Trophoblast cell (in vitro differentiated cells and primary cell): ENCODE results near the gene GAS2L2.

Source experiments
- DNase-seq, 2 donors: peaks; one replicate each; pipeline ENCODE4 v3.0.0-alpha.2; 2016
- H2AFZ ChIP-seq: 2 replicates; pipeline ENCODE4 v1.6.1; 2013; ENCODE audit warnings: low read length, moderate library complexity, mild to moderate bottlenecking; ENCODE audit not compliant: insufficient read depth, poor library complexity
- H2AK5ac ChIP-seq: 2 replicates; pipeline ENCODE4 v1.6.1; 2013; ENCODE audit warnings: mild to moderate bottlenecking, low read length
- H2BK120ac ChIP-seq: 2 replicates; pipeline ENCODE4 v1.6.1; 2013; ENCODE audit warnings: low read length, mild to moderate bottlenecking, moderate library complexity; ENCODE audit not compliant: insufficient read depth, poor library complexity
- H2BK12ac ChIP-seq: 2 replicates; pipeline ENCODE4 v1.6.1; 2013; ENCODE audit warnings: mild to moderate bottlenecking, low read length, moderate library complexity
- H2BK5ac ChIP-seq: 2 replicates; pipeline ENCODE4 v1.6.1; 2013; ENCODE audit warnings: low read length, low read depth, moderate library complexity, mild to moderate bottlenecking; ENCODE audit not compliant: poor library complexity
- H3K14ac ChIP-seq: 2 replicates; pipeline ENCODE4 v1.6.1; 2013; ENCODE audit warnings: mild to moderate bottlenecking, low read length
- H3K18ac ChIP-seq: 2 replicates; pipeline ENCODE4 v1.6.1; 2013; ENCODE audit warnings: mild to moderate bottlenecking, low read length
- H3K23ac ChIP-seq: 2 replicates; pipeline ENCODE4 v1.6.1; 2013; ENCODE audit warnings: low read length
- H3K27ac ChIP-seq: 2 replicates; pipeline ENCODE4 v1.5.1; 2013; ENCODE audit warnings: low read depth, mild to moderate bottlenecking, inconsistent platforms, low read length, moderate library complexity
- H3K27me3 ChIP-seq: 2 replicates; pipeline ENCODE4 v1.6.1; 2013; ENCODE audit warnings: inconsistent platforms, mild to moderate bottlenecking, low read length, moderate library complexity; ENCODE audit not compliant: insufficient read depth
- H3K36me3 ChIP-seq, 2 experiments: 1 replicate in 1 of 2; 2 replicates in 1 of 2; pipeline ENCODE4 v1.6.1; 2013; ENCODE audit warnings: low read length in 2 of 2, mild to moderate bottlenecking in 2 of 2, moderate library complexity in 1 of 2; ENCODE audit not compliant: insufficient read depth in 2 of 2, control insufficient read depth in 1 of 2
- H3K4ac ChIP-seq: 2 replicates; pipeline ENCODE4 v1.6.1; 2013; ENCODE audit warnings: low read depth, mild to moderate bottlenecking, low read length, moderate library complexity
- H3K4me1 ChIP-seq, 2 experiments: 1 replicate in 1 of 2; 2 replicates in 1 of 2; pipeline ENCODE4 v1.6.1; 2013; ENCODE audit warnings: low read length in 2 of 2, mild to moderate bottlenecking in 2 of 2, moderate library complexity in 1 of 2; ENCODE audit not compliant: insufficient read depth in 2 of 2, control insufficient read depth in 1 of 2
- H3K4me2 ChIP-seq: 2 replicates; pipeline ENCODE4 v1.6.1; 2013; ENCODE audit warnings: inconsistent platforms, mild to moderate bottlenecking, low read length, moderate library complexity
- H3K4me3 ChIP-seq: 2 replicates; pipeline ENCODE4 v1.5.1; 2013; ENCODE audit warnings: mild to moderate bottlenecking, low read depth, low read length, inconsistent platforms
- H3K79me1 ChIP-seq: one replicate; pipeline ENCODE4 v1.6.1; 2013; ENCODE audit warnings: low read length
- H3K79me2 ChIP-seq: 2 replicates; pipeline ENCODE4 v1.6.1; 2013; ENCODE audit warnings: low read length, mild to moderate bottlenecking; ENCODE audit not compliant: control insufficient read depth, insufficient read depth, poor library complexity
- H3K9ac ChIP-seq: 2 replicates; pipeline ENCODE4 v1.6.1; 2013; ENCODE audit warnings: mild to moderate bottlenecking, low read length
- H3K9me3 ChIP-seq: 2 replicates; pipeline ENCODE4 v1.6.1; 2013; ENCODE audit warnings: low read depth, mild to moderate bottlenecking, control low read depth, inconsistent platforms, low read length; ENCODE audit not compliant: insufficient read depth
- H4K12ac ChIP-seq: 2 replicates; pipeline ENCODE4 v1.6.1; 2013; ENCODE audit warnings: low read depth, mild to moderate bottlenecking, low read length, moderate library complexity
- H4K8ac ChIP-seq: 2 replicates; pipeline ENCODE4 v1.6.1; 2013; ENCODE audit warnings: low read depth, mild to moderate bottlenecking, low read length, moderate library complexity
- H4K91ac ChIP-seq: one replicate; pipeline ENCODE4 v1.6.1; 2013; ENCODE audit warnings: low read depth, mild to moderate bottlenecking, low read length, moderate library complexity
- WGBS: extraction: QIAGEN DNeasy Blood & Tissue Kit; methylation state at CpG from one replicate; pipeline ENCODE4 v1.1.7; 2013; ENCODE audit warnings: missing lambda C conversion rate; ENCODE audit not compliant: insufficient read length, insufficient coverage; ENCODE audit errors: extremely low coverage; 5-methylcytosine and 5-hydroxymethylcytosine counted together

GAS2L2 gene

DNA sequence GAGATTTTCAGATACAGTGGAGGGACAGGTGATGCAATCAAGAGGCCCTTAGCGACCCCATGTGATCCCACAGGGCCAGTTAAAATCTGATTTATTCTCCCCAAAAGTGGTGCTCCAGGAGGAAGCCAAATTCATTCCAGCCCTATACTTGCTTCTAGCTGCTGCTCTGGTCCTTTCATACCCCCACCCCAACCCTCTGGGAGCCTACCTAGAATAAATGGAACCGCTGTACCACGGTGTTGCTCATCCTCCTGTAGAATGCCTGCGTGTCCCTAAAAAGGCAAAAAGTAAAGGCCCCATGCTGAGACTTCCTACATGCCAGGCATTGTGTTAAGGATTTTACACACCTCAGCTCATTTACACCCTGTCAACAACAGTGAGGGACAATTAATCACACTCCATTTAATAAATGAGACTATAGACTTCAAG lies 23.6 kb downstream of the GAS2L2 start:
- Histone ChIP-seq H4K91ac (no peak overlapping the region), H3K23ac (no peak overlapping the region), H3K79me2 (peaks cover 2% of the 10 kb centered on the region), H3K4me1 (peaks cover 22 to 45% of the 10 kb centered on the region in 2 experiments), H3K36me3 (peaks cover 2 to 7% of the 10 kb centered on the region in 2 experiments), H3K9ac (no peak overlapping the region), H3K9me3 (no peaks in the 10 kb centered on the region), H4K8ac (no peak overlapping the region), H3K14ac (no peak overlapping the region), H3K18ac (no peak overlapping the region), H2AFZ (no peak overlapping the region), H3K27me3 (no peaks in the 10 kb centered on the region), H2AK5ac (no peak overlapping the region), H2BK12ac (no peak overlapping the region), H2BK120ac (no peak overlapping the region), H3K79me1 (no peaks in the 10 kb centered on the region), H4K12ac (no peak overlapping the region), H3K27ac (no peak overlapping the region), H3K4me3 (no peak overlapping the region), H3K4ac (no peak overlapping the region), H2BK5ac (no peak overlapping the region), H3K4me2 (no peak overlapping the region)
- no peak for DNase-seq
- WGBS = no CpG with 5 or more reads among the region's 4 CpGs

DNA sequence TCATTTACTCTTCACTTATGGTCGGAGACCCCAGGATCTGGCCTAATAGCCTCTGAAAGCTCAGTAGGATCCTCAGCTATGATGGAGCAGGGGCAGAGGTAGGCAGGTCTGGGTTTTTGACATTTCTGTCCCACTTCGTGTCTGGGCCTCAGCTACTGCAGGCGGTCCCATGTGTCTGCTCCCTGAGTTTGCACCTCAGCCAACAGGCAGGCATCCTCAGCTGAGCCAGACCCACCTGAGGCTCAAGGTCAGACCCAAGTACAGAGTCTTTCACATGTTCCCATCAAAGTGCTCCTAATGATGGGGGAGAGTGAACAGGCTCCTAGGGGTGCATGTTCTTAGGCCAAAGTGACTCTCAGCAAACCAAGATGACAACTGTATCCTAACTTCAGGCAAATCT lies 24.5 kb downstream of the GAS2L2 start:
- Histone ChIP-seq H3K27me3 (no peaks in the 10 kb centered on the region), H2BK5ac (no peak overlapping the region), H2AFZ (no peak overlapping the region), H3K79me1 (no peaks in the 10 kb centered on the region), H2AK5ac (no peak overlapping the region), H3K4me2 (no peak overlapping the region), H3K27ac (no peak overlapping the region), H4K12ac (no peak overlapping the region), H3K79me2 (peaks cover 2% of the 10 kb centered on the region), H2BK12ac (no peak overlapping the region), H3K9ac (no peak overlapping the region), H3K14ac (no peak overlapping the region), H4K8ac (no peak overlapping the region), H3K4ac (no peak overlapping the region), H3K4me3 (no peak overlapping the region), H3K4me1 (peaks cover 19 to 41% of the 10 kb centered on the region in 2 experiments), H4K91ac (no peak overlapping the region), H3K23ac (no peak overlapping the region), H2BK120ac (no peak overlapping the region), H3K18ac (no peak overlapping the region), H3K9me3 (no peaks in the 10 kb centered on the region), H3K36me3 (peaks cover 2 to 10% of the 10 kb centered on the region in 2 experiments)
- DNase-seq = no peak
- WGBS = no CpG with 5 or more reads among the region's 3 CpGs

DNA sequence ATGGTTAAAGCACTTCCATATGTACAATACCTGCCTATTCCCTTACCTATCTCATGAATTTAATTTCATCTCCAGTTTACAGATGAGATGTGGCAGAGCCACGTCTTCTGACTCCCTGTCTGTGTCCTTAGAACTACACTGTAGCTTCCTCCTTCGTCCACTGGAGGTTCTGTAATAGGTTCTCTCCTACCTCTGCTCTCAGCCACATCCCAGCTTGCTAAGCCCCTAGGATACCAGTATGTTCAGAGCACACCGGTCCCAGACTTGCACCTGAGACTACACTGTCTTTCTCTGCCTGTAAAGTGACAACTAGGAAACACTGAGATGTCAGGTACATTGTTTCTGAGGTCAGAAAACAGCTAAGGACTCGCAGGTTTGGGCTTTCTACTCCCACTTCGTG lies 25.4 kb downstream of the GAS2L2 start:
- H2AFZ ChIP-seq = no peak overlapping the region
- H3K18ac ChIP-seq = no peak overlapping the region
- H3K36me3 ChIP-seq = peaks cover 2 to 12% of the 10 kb centered on the region in 2 experiments
- no peak overlapping the region for H3K4me2 ChIP-seq
- no peak overlapping the region for H3K4ac ChIP-seq
- DNase-seq = no peak
- H3K9ac ChIP-seq = no peak overlapping the region
- peaks cover 2% of the 10 kb centered on the region for H3K79me2 ChIP-seq
- no peak overlapping the region for H4K12ac ChIP-seq
- no peaks in the 10 kb centered on the region for H3K27me3 ChIP-seq
- no peaks in the 10 kb centered on the region for H3K9me3 ChIP-seq
- no peak overlapping the region for H2BK120ac ChIP-seq
- WGBS = no CpG with 5 or more reads among the region's 5 CpGs
- no peak overlapping the region for H2BK5ac ChIP-seq
- no peak overlapping the region for H3K4me3 ChIP-seq
- no peak overlapping the region for H3K23ac ChIP-seq
- no peak overlapping the region for H2BK12ac ChIP-seq
- no peak overlapping the region for H3K14ac ChIP-seq
- no peak overlapping the region for H2AK5ac ChIP-seq
- peaks cover 13 to 33% of the 10 kb centered on the region in 2 experiments for H3K4me1 ChIP-seq
- no peak overlapping the region for H4K8ac ChIP-seq
- no peaks in the 10 kb centered on the region for H3K79me1 ChIP-seq
- no peak overlapping the region for H3K27ac ChIP-seq
- H4K91ac ChIP-seq = no peak overlapping the region

DNA sequence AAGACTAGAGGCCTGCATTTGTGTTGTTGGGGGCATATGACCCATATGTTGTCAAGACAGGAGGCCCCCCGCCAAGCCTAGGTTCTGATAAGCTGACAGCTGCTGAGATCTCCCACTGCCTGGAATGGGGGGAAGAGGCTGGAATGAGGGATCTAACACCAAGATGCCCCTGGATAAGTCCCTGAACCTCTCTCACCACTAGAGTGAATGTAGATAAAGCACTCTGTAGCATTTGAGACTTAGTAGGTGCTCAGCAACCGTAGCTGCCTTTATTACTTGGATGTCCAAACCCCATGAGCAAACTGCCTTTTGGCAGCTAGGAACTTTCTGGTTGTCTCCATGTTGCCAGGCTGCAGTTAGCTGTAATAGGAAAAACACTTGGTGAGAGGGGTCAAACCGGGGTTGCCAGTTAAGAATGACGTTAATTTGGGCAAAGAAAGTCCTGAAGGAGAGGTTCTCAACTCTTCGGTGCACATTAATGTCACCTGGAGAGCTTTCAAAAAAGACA lies 26.0 kb downstream of the GAS2L2 start:
- Histone ChIP-seq H4K8ac (no peak overlapping the region), H3K27me3 (no peaks in the 10 kb centered on the region), H3K79me2 (peaks cover 1% of the 10 kb centered on the region), H3K4me3 (no peak overlapping the region), H3K36me3 (peaks cover 2 to 12% of the 10 kb centered on the region in 2 experiments), H2AK5ac (no peak overlapping the region), H3K27ac (no peak overlapping the region), H4K12ac (no peak overlapping the region), H3K14ac (no peak overlapping the region), H3K4ac (no peak overlapping the region), H3K79me1 (no peaks in the 10 kb centered on the region), H3K4me1 (peaks cover 10 to 27% of the 10 kb centered on the region in 2 experiments), H2AFZ (no peak overlapping the region), H2BK5ac (no peak overlapping the region), H4K91ac (no peak overlapping the region), H3K9me3 (no peaks in the 10 kb centered on the region), H3K9ac (no peak overlapping the region), H3K23ac (no peak overlapping the region), H2BK120ac (no peak overlapping the region), H3K4me2 (no peak overlapping the region), H3K18ac (no peak overlapping the region), H2BK12ac (no peak overlapping the region)
- DNase-seq = no peak
- WGBS = no CpG with 5 or more reads among the region's 5 CpGs
